GM12864 (cell line): ENCODE measurements around the gene GSAP.
A peak's percentile ranks its signal among the peaks of the same experiment; 100 is the strongest.

Source experiments
- DNase-seq: peaks from one replicate; pipeline ENCODE4 v3.0.0-alpha.2; 2011; ENCODE audit warnings: low read depth
- H3K4me3 ChIP-seq: 2 replicates; pipeline ENCODE4 v1.5.1; 2011; ENCODE audit warnings: mild to moderate bottlenecking, low read depth, low read length, control low read depth
- TF ChIP-seq, protein P1 (sequence below): IDR thresholded peaks from 2 replicates; pipeline ENCODE4 v1.5.1; 2011; ENCODE audit warnings: low read depth, mild to moderate bottlenecking, moderate library complexity, low read length, control low read depth, inconsistent platforms; ENCODE audit errors: missing control alignments

The GSAP gene

DNA sequence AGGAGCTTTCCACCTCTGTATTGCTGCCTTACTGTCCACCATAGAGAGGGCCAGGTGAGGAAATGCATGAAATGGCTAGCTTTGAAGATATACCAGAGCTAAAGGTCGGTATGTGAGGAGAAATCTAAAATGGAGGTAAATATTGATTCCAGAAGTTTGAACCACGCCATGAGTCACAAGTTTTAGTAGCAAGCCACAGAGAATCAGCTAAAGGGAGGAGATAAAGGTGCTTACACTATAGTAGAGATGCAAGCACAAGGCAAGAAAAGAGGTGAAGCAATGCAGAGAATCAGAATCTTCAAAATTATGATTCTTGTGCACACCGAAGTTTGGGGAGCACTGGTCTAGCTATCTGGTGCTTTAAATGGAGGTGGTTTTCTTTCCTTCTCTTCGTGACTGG, 3.0 kb upstream of the GSAP start:
- no peak for DNase-seq
- H3K4me3 ChIP-seq, result no peak overlapping the region
- TF ChIP-seq, protein P1, sequence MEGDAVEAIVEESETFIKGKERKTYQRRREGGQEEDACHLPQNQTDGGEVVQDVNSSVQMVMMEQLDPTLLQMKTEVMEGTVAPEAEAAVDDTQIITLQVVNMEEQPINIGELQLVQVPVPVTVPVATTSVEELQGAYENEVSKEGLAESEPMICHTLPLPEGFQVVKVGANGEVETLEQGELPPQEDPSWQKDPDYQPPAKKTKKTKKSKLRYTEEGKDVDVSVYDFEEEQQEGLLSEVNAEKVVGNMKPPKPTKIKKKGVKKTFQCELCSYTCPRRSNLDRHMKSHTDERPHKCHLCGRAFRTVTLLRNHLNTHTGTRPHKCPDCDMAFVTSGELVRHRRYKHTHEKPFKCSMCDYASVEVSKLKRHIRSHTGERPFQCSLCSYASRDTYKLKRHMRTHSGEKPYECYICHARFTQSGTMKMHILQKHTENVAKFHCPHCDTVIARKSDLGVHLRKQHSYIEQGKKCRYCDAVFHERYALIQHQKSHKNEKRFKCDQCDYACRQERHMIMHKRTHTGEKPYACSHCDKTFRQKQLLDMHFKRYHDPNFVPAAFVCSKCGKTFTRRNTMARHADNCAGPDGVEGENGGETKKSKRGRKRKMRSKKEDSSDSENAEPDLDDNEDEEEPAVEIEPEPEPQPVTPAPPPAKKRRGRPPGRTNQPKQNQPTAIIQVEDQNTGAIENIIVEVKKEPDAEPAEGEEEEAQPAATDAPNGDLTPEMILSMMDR, result no peak

DNA sequence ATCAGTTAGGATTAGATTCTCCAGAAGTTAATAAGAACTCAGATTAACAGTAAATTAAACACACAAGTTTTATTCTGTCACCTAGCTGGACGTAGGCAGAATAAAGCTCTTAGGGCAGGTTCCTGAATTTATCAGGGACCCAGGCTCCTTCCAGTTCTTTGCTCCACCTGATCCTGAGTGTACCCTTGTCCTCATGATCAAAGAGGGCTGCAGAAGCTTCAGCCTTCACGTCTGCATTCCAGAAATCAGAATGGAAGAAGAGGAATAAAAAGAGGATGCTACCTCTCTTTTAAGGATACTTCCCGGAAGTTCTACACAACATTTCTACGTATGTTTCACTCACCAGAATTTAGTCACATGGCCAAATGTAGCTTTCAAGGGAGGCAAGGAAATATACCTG, 1.7 kb upstream of the GSAP start:
- H3K4me3 ChIP-seq, result no peak overlapping the region
- DNase-seq, result no peak
- TF ChIP-seq, protein P1, result no peak

DNA sequence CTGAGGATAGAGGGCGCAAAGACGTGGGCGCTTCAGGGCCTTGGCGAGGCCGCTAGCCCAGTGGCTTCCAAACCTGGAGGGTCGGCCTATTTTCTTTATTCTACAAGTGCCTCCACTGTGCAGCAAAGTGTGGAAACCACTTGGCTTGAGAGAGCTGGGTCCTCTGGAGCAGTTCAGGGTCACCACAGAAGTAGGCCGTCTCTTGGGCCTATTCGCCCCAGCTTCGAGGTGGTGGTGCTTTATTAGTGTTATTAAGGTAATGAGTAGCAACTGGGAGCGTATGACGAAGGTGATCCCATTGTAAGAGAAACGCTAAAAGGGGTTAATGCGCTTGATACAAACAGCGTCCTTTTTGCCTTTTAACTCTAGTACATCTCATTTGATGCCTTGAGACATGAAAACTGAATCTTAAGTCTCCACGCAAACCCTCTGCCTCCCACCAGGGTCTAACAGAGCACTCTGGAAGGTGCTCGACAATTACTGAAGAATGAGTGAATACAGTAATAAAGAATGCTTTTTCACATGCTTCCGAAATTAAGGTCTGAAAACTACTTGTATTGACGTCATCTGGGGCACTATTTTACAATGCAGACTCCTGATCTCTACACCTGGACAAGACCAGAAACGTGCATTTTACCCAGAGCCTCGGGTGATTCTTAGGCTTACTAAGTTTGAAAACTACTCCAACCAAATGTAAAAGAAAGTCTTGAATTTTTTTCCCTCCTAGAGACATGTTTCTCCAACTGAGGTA, 647 bp upstream of the GSAP start:
- TF ChIP-seq, protein P1, result no peak
- no peak for DNase-seq
- peak overlapping the region; percentile 55 for H3K4me3 ChIP-seq

DNA sequence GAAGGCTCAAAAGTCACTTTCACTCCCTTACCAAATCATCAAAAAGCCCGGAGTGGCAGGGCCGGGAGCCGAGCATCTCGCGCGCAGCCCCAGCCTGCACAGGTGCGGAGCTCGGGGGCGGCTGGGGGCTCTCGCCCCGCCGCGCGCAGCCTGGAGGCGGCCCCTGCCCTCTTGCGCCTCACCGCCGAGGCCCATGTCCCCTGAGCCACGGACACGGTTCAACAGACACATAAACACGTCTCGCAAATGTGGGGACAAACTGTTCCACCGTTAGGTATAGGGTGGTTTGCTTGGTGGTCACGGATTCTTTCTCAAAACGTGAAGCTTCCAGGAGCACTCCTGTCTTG, 700 bp downstream of the GSAP start:
- TF ChIP-seq, protein P1, result no peak
- peak overlapping the region; percentile 55 for H3K4me3 ChIP-seq
- DNase-seq, result no peak

DNA sequence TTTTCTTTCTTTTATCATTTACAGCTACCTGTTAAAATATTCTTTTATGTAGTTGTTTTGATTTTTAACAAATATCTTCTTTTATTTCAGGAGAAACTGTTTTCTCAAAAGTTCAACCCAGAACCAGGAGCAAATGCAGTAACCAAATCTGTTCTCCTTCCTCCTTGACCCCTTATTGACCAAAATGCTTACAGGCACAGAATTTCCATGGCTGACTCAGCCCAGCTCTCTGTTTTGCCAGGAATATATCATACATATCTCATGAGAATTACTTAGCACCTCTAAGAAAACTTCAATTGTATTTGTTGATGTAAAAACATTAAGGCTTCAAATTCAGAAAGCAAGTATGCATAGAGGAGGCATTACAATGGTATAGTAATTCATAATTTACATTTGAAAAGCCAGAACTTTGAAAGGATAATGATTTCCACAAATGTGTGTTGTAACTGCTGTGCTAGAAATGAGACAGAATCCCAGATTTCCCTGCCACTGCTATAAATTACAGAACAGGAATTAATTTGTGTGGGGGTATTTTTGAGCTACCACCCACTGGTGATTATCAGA, 2.2 kb downstream of the GSAP start:
- no peak for DNase-seq
- TF ChIP-seq, protein P1, result no peak
- no peak overlapping the region; the same call in 1 of the 2 replicates for H3K4me3 ChIP-seq

DNA sequence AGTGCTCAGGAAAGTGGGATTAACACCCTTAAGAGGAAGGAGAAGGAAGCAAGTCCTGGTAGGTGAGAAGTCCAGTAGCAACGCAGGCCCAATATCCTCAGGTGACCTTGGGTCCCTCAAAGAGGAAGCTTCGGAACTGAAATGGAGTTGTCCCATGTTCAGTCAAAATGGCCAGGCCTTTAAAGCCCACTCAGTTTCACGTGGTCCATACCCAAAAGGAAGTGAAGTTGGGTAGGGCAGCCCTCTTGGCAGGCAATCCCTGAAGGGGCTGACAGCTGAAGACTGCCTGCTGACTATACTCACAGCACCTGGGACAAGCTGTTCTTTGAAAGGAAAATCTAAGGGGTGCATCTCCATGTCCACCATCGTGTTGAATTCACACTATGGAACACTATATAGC, 3.0 kb downstream of the GSAP start:
- TF ChIP-seq, protein P1, result no peak
- H3K4me3 ChIP-seq, result no peak overlapping the region
- DNase-seq, result no peak
